Tibial nerve (tissue), 4 donors: Measurements from ENCODE around the gene STAT1.

Experiments used
- CTCF ChIP-seq, 5 experiments: fragments of 200-600 bp in 3 of 5; fragments of 450-650 bp in 2 of 5; sonication (generic) in 3 of 5; IDR thresholded peaks; one replicate each; pipeline ENCODE4 v1.5.1; 2016 to 2019; ENCODE audit warnings: antibody characterized with exemption in 5 of 5, mild to moderate bottlenecking in 3 of 5, moderate library complexity in 2 of 5
- EP300 ChIP-seq, 2 donors: sonication (generic); formaldehyde crosslinking; IDR thresholded peaks; one replicate each; pipeline ENCODE4 v1.6.1; 2017; ENCODE audit warnings: antibody characterized with exemption in 2 of 2, mild to moderate bottlenecking in 1 of 2

- TF ChIP-seq CTCF (IDR thresholded peaks at IDR 0.05) (no peak), EP300 (IDR thresholded peaks at IDR 0.05) (no peak)
Measured at GRCh38 chr2:191008286-191008685, 5.7 kb downstream of the STAT1 start.
